HG03571 (cell line): ENCODE measurements around the gene HAVCR1.

Experiments
- ATAC-seq: cut with Tn5 transposase; IDR thresholded peaks from one replicate; pipeline ENCODE4 v1.9.1; 2021; ENCODE audit not compliant: unreplicated experiment

HAVCR1 gene

GRCh38 chr5:157004893-157005551 lies 53.9 kb downstream of the HAVCR1 start:
- ATAC-seq = no peak

- no peak for ATAC-seq
Observed at GRCh38 chr5:156991714-156992113, 67.2 kb downstream of the HAVCR1 start.

- ATAC-seq = no peak
Observed at GRCh38 chr5:156984064-156984463, 74.9 kb downstream of the HAVCR1 start.

- ATAC-seq = no peak
Observed at GRCh38 chr5:156981481-156981880, 77.4 kb downstream of the HAVCR1 start.
